Fibroblast of mammary gland (primary cell): Measurements from ENCODE around the gene HHAT.
"Not testable (repeated sequence)": the region's sequence is repeated elsewhere in the genome, so short reads cannot be mapped to it uniquely, and the experiment has no call there.

Experiments used
- DNase-seq: peaks from one replicate; pipeline ENCODE4 v3.0.0-alpha.2; 2010; ENCODE audit warnings: low read depth
- H3K4me3 ChIP-seq: 2 replicates; pipeline ENCODE4 v1.5.1; 2011; ENCODE audit warnings: low read depth, mild to moderate bottlenecking, low read length, moderate library complexity; ENCODE audit not compliant: control insufficient read depth
- TF ChIP-seq, protein P1 (sequence below): conservative IDR thresholded peaks from 2 replicates; pipeline ENCODE4 v1.5.1; 2011; ENCODE audit warnings: low read depth, low read length, inconsistent platforms; ENCODE audit not compliant: control insufficient read depth, insufficient read depth

HHAT gene

GRCh38 chr1:210653771-210654170, 325.1 kb downstream of the HHAT start:
- peak; percentile 10 for DNase-seq
- no peak overlapping the region for H3K4me3 ChIP-seq
- TF ChIP-seq, protein P1, sequence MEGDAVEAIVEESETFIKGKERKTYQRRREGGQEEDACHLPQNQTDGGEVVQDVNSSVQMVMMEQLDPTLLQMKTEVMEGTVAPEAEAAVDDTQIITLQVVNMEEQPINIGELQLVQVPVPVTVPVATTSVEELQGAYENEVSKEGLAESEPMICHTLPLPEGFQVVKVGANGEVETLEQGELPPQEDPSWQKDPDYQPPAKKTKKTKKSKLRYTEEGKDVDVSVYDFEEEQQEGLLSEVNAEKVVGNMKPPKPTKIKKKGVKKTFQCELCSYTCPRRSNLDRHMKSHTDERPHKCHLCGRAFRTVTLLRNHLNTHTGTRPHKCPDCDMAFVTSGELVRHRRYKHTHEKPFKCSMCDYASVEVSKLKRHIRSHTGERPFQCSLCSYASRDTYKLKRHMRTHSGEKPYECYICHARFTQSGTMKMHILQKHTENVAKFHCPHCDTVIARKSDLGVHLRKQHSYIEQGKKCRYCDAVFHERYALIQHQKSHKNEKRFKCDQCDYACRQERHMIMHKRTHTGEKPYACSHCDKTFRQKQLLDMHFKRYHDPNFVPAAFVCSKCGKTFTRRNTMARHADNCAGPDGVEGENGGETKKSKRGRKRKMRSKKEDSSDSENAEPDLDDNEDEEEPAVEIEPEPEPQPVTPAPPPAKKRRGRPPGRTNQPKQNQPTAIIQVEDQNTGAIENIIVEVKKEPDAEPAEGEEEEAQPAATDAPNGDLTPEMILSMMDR = no peak

- no peak for DNase-seq
- TF ChIP-seq, protein P1 = no peak
- H3K4me3 ChIP-seq = no peak overlapping the region
These were observed 325.7 kb downstream of the HHAT start for GRCh38 chr1:210654176-210654981.

- no peak overlapping the region for H3K4me3 ChIP-seq
- no peak for DNase-seq
- TF ChIP-seq, protein P1 = no peak
These were observed 326.8 kb downstream of the HHAT start for GRCh38 chr1:210655511-210655910.

DNA sequence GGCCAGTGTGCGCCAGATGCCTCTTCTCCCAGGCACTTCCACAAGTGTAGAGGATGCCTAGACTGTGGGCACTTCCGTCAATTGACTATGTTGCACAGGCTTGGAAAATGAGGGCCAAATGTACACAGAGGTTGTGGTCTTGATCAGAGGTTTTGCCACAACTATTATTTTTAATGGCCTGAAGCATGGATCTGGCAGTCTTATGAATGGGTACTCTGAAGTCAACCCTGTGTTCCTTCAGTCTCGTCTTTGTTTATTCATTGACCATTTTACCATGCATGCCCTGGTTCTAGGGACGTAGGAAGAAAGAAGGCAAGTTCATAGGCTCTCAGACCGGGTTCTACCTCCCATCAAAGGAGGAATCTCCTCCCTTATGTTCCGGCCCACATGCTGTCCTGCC, 329.1 kb downstream of the HHAT start:
- no peak overlapping the region for H3K4me3 ChIP-seq

DNA sequence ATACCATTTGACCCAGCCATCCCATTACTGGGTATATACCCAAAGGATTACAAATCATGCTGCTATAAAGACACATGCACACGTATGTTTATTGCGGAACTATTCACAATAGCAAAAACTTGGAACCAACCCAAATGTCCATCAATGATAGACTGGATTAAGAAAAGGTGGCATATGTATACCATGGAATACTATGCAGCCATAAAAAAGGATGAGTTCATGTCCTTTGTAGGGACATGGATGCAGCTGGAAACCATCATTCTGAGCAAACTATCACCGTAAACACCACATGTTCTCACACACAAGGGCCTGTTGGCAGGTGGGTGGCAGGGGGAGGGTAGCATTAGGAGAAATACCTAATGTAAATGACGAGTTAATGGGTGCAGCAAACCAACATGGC, 332.8 kb downstream of the HHAT start:
- not testable (repeated sequence) for DNase-seq, H3K4me3 ChIP-seq

More for the DNA sequence above, 329.1 kb downstream of the HHAT start:
- TF ChIP-seq, protein P1 = no peak
- no peak for DNase-seq

DNA sequence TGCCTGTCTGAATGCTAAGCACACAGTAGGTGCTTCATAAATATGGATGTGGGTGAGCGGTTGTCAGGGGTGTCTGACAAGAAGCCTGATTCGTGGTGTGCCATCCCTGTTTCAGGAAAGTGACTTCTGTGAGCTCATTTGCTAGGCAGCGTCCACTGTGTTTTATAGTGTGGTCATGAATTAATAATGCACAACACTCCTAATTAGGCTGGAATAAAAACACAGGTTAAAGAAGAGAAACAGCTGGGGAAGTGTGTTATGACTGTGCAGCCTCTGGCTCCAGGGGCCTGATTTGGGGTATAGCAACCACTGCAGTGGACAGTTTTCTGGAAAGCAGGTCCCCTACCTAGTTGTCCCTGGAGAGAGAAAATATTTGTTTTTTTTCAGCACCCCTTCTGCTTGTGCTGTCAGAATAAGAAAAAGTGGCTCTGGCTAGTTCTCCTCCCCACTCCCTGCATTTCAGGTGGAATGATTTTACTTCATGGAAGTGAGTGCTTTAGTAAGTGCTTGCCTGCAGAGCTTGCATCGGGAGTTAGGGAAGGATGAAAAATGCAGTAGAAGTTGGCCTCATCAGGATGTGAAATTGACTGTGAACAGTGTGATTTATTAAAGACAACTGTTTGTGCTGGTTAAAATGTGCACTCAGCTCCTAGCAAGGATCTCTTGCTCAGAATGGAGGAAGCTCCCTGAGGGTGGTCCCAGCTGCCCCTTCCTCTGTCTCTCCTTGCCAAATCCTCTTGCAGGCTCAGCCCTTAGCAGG, 333.8 kb downstream of the HHAT start:
- TF ChIP-seq, protein P1 = no peak
- no peak overlapping the region for H3K4me3 ChIP-seq
- no peak for DNase-seq

GRCh38 chr1:210663730-210664573, 335.2 kb downstream of the HHAT start:
- DNase-seq = no peak
- TF ChIP-seq, protein P1 = no peak

More at GRCh38 chr1:210663730-210664573, 335.2 kb downstream of the HHAT start:
- H3K4me3 ChIP-seq = no peak overlapping the region
